Keratinocyte (primary cell): Measurements from ENCODE around the gene RAVER1. TPM values are rescaled to one million over a fixed set of nuclear protein-coding genes. Genes with fewer than 3 reads are reported as not detected.

Experiments
- DNase-seq: peaks from one replicate; pipeline ENCODE4 v3.0.0-alpha.2; 2011; ENCODE audit warnings: low read depth, missing footprints, low spot score
- FAIRE-seq: peaks from 2 replicates; lab custom pipeline; 2011; peaks lifted over from hg19 to GRCh38; lab: Jason Lieb, UNC
- H2AFZ ChIP-seq: 2 replicates; pipeline ENCODE4 v1.6.0; 2012; ENCODE audit warnings: low read length, control low read depth, inconsistent platforms; ENCODE audit not compliant: control insufficient read depth
- H3K27ac ChIP-seq: 2 replicates; pipeline ENCODE4 v1.5.1; 2011; ENCODE audit warnings: low read length; ENCODE audit not compliant: control insufficient read depth, insufficient read depth
- H3K27me3 ChIP-seq: 3 replicates; pipeline ENCODE4 v1.6.0; 2011; ENCODE audit warnings: low read length; ENCODE audit not compliant: control insufficient read depth, insufficient read depth; ENCODE audit errors: extremely low read depth
- H3K36me3 ChIP-seq, 2 experiments: 2 replicates in 1 of 2; 3 replicates in 1 of 2; pipeline ENCODE4 v1.5.1; 2011; ENCODE audit warnings: low read length in 2 of 2, mild to moderate bottlenecking in 1 of 2; ENCODE audit not compliant: control insufficient read depth in 2 of 2, insufficient read depth in 2 of 2; ENCODE audit errors: extremely low read depth in 1 of 2
- H3K4me1 ChIP-seq: 3 replicates; pipeline ENCODE4 v1.5.1; 2011; ENCODE audit warnings: low read length; ENCODE audit not compliant: control insufficient read depth, insufficient read depth; ENCODE audit errors: extremely low read depth
- H3K4me2 ChIP-seq: 3 replicates; pipeline ENCODE4 v1.6.0; 2011; ENCODE audit warnings: low read depth, low read length; ENCODE audit not compliant: control insufficient read depth, insufficient read depth; ENCODE audit errors: extremely low read depth
- H3K4me3 ChIP-seq, 3 experiments: fragments of 200-600 bp in 1 of 3; sonication (generic) in 1 of 3; 2 replicates in 2 of 3; 3 replicates in 1 of 3; pipeline ENCODE4 v1.5.1; 2011 to 2016; ENCODE audit warnings: low read length in 3 of 3, mild to moderate bottlenecking in 3 of 3, control low read depth in 2 of 3, inconsistent platforms in 1 of 3, low read depth in 1 of 3, mixed read lengths in 1 of 3, mixed run types in 1 of 3, moderate library complexity in 1 of 3; ENCODE audit not compliant: control insufficient read depth in 2 of 3, insufficient read depth in 2 of 3; ENCODE audit errors: extremely low read depth in 1 of 3
- H3K79me2 ChIP-seq: 2 replicates; pipeline ENCODE4 v1.6.0; 2012; ENCODE audit warnings: low read length; ENCODE audit not compliant: control insufficient read depth, insufficient read depth
- H3K9ac ChIP-seq: 3 replicates; pipeline ENCODE4 v1.6.0; 2011; ENCODE audit warnings: low read length; ENCODE audit not compliant: control insufficient read depth, insufficient read depth; ENCODE audit errors: extremely low read depth
- H3K9me1 ChIP-seq: 3 replicates; pipeline ENCODE4 v1.6.0; 2011; ENCODE audit warnings: low read length; ENCODE audit not compliant: control insufficient read depth, insufficient read depth; ENCODE audit errors: extremely low read depth
- H3K9me3 ChIP-seq: 2 replicates; pipeline ENCODE4 v1.5.1; 2012; ENCODE audit warnings: low read depth, low read length; ENCODE audit not compliant: control insufficient read depth
- H4K20me1 ChIP-seq: 3 replicates; pipeline ENCODE4 v1.6.0; 2011; ENCODE audit warnings: low read length; ENCODE audit not compliant: control insufficient read depth, insufficient read depth; ENCODE audit errors: extremely low read depth
- EZH2 ChIP-seq: IDR thresholded peaks from one replicate; pipeline ENCODE4 v1.6.1; 2012; ENCODE audit warnings: inconsistent platforms, mild to moderate bottlenecking, low read length, moderate library complexity
- dilution Hi-C: fragments of 300-500 bp; cut with MboI; formaldehyde crosslinking; loops from one replicate; pipeline ENCODE4 v1.7.0; 2020; ENCODE audit warnings: low sequenced_read_pairs; ENCODE audit not compliant: extremely low pct_ligation_motif_present
- polyA plus RNA-seq, 5 experiments: library from polyadenylated mRNA; depleted of rRNA in 3 of 5; stranded (reverse) in 3 of 5; stranded (forward) in 1 of 5; unstranded in 1 of 5; fragments of >200 nt; gene quantifications; 1 replicate in 1 of 5; 2 replicates in 3 of 5; 3 replicates in 1 of 5; pipeline versions ENCODE4 v1.2.1 to v1.2.3, GENCODE V29; 2011 to 2012; ENCODE audit warnings: missing spikeins in 2 of 5, low read depth in 1 of 5, low replicate concordance in 1 of 5
- TF ChIP-seq, protein P1 (sequence below), 3 experiments: IDR thresholded peaks in 1 of 3; conservative IDR thresholded peaks in 1 of 3; optimal IDR thresholded peaks in 1 of 3; 2 replicates in 2 of 3; 3 replicates in 1 of 3; pipeline versions ENCODE3 to v1.5.1; 2011; ENCODE audit warnings: low read length in 3 of 3, mild to moderate bottlenecking in 3 of 3, moderate library complexity in 2 of 3, control low read depth in 1 of 3, inconsistent platforms in 1 of 3; ENCODE audit not compliant: insufficient read depth in 2 of 3; ENCODE audit errors: extremely low read depth in 1 of 3

Gene RAVER1
- polyA plus RNA-seq, 1 donor (not counting 4 experiments of a cell fraction or from before 2014, with no cell fraction given): 0.84 TPM

GRCh38 chr19:10365518-10365917 lies 32.2 kb upstream of the RAVER1 start:
- Histone ChIP-seq H3K4me3 (no peak overlapping the region), H3K27ac (no peak overlapping the region), H2AFZ (no peak overlapping the region), H4K20me1 (peaks cover 5% of the 10 kb centered on the region), H3K9ac (no peak overlapping the region), H3K9me1 (peaks cover 3% of the 10 kb centered on the region), H3K4me1 (no peaks in the 10 kb centered on the region), H3K4me2 (no peak overlapping the region), H3K9me3 (no peaks in the 10 kb centered on the region), H3K36me3 (peaks cover 14 to 26% of the 10 kb centered on the region in 2 experiments), H3K79me2 (no peaks in the 10 kb centered on the region), H3K27me3 (no peaks in the 10 kb centered on the region)
- dilution Hi-C loops: no loop called here
- no peak for DNase-seq
- TF ChIP-seq EZH2: no peak
- TF ChIP-seq, protein P1, sequence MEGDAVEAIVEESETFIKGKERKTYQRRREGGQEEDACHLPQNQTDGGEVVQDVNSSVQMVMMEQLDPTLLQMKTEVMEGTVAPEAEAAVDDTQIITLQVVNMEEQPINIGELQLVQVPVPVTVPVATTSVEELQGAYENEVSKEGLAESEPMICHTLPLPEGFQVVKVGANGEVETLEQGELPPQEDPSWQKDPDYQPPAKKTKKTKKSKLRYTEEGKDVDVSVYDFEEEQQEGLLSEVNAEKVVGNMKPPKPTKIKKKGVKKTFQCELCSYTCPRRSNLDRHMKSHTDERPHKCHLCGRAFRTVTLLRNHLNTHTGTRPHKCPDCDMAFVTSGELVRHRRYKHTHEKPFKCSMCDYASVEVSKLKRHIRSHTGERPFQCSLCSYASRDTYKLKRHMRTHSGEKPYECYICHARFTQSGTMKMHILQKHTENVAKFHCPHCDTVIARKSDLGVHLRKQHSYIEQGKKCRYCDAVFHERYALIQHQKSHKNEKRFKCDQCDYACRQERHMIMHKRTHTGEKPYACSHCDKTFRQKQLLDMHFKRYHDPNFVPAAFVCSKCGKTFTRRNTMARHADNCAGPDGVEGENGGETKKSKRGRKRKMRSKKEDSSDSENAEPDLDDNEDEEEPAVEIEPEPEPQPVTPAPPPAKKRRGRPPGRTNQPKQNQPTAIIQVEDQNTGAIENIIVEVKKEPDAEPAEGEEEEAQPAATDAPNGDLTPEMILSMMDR (optimal IDR thresholded peaks at IDR 0.05 in 1 of 3, IDR thresholded peaks at IDR 0.05 in 1 of 3, conservative IDR thresholded peaks at IDR 0.05 in 1 of 3; ENCODE audit: extremely low read depth in 1 of 3, insufficient read depth in 2 of 3, low read length in 3 of 3): no peak
- no peak for FAIRE-seq

DNA sequence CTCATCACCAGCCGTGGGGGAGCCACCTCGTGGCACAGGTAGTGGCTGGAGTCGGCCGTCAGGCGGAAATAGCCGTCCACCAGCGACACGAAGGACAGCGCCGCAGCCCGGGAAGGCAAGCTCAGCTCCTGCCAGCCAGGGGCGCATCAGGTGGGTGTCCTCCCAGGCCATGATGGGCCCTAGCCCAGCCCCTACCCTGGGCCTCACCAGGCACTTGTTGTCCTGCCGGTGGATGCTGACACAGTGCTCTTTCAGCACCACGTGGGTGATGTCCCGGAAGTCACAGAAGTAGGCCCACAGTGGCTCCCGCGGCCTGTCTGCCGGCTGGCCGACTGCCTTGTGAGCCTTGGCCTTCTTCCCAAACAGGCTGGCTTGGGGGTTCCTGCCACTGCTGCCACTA lies 31.3 kb upstream of the RAVER1 start:
- FAIRE-seq (no peak), DNase-seq (no peak)
- no peak overlapping the region for H3K9ac ChIP-seq
- no peaks in the 10 kb centered on the region for H3K27me3 ChIP-seq
- no peak overlapping the region for H3K27ac ChIP-seq
- no peak overlapping the region for H2AFZ ChIP-seq
- TF ChIP-seq, protein P1 (optimal IDR thresholded peaks at IDR 0.05 in 1 of 3, IDR thresholded peaks at IDR 0.05 in 1 of 3, conservative IDR thresholded peaks at IDR 0.05 in 1 of 3; ENCODE audit: extremely low read depth in 1 of 3, insufficient read depth in 2 of 3, low read length in 3 of 3): no peak
- no peak for TF ChIP-seq EZH2
- peaks cover 3% of the 10 kb centered on the region for H3K9me1 ChIP-seq
- no peaks in the 10 kb centered on the region for H3K4me1 ChIP-seq
- H3K9me3 ChIP-seq: no peaks in the 10 kb centered on the region
- H3K36me3 ChIP-seq: peaks cover 14 to 26% of the 10 kb centered on the region in 2 experiments
- dilution Hi-C loops: no loop called here
- no peak overlapping the region for H3K4me3 ChIP-seq
- peaks cover 5% of the 10 kb centered on the region for H4K20me1 ChIP-seq
- H3K4me2 ChIP-seq: no peak overlapping the region
- H3K79me2 ChIP-seq: no peaks in the 10 kb centered on the region
